Epithelial cell of esophagus (primary cell): ENCODE data around the gene SPEN.

Source experiments
- DNase-seq: peaks from one replicate; pipeline ENCODE4 v3.0.0; 2010; ENCODE audit warnings: low read depth
- H3K4me3 ChIP-seq: 2 replicates; pipeline ENCODE4 v1.5.1; 2011; ENCODE audit warnings: mild to moderate bottlenecking, low read length, control low read depth
- TF ChIP-seq, protein P1 (sequence below): IDR thresholded peaks from 2 replicates; pipeline ENCODE4 v1.5.1; 2011; ENCODE audit warnings: low read depth, mild to moderate bottlenecking, low read length, control low read depth, inconsistent platforms; ENCODE audit not compliant: insufficient read depth; ENCODE audit errors: missing control alignments

Gene SPEN

DNA sequence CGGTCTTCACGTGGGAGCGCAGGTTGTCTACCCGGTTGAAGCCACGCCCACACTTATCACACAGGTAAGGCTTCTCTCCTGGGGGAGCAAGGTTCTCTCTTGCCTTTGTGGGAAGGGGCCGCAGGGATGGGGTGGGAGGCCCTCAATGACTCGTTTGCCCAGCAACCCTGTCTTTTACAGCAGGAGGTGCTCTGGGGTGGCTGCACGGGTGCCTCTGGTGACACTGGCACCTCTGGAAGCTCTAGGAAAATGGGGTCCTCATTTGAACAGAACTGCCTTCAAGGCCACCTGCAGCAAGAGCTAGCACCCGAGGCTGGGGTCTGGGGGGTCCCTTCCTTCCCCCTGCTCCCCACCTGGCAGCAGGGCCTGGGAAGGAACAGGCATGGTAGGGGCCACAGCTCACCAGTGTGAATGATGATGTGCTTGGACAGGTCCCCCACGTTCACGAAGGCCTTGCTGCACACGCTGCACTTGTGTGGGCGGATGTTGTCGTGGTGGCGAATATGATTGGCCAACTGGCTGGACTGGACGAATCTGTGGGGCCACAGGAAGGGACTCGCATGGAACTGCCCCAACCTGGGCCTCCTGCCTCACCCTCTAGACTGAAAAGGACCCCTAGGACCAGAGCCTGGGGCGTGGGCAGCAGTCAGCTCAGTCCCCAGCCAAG, 95.3 kb downstream of the SPEN start:
- DNase-seq = no peak

DNA sequence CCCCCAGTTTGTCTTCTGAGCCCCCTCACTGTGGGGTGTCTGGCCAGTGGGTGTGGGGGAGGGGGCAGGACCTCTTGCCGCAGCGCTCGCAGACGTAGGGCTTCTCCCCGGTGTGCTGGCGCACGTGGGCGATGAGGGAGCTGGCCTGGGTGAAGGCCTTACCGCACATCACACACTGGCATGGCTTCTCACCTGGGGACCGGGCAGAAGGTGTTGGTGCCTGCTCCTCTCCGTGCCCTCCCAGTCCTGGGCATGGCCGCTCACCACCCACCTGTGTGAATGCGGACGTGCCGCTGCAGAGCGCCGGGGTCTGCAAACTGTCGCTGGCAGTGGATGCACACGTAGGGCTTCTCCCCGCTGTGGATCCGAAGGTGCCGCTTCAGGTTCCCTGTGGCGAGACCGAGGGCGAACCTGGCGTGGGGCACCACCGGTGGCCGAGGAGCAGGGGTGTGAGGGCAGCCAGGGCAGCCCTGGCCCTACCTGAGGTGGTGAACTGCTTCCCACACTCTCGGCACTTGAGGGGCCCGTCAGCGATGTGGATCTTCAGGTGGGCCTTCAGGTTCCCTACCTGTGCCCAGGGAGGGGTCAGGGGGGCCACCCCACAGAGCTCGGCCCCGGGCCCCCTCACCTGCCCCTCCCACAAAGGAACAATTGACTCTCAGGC, 96.0 kb downstream of the SPEN start:
- no peak for DNase-seq
- H3K4me3 ChIP-seq = no peak overlapping the region
- TF ChIP-seq, protein P1, sequence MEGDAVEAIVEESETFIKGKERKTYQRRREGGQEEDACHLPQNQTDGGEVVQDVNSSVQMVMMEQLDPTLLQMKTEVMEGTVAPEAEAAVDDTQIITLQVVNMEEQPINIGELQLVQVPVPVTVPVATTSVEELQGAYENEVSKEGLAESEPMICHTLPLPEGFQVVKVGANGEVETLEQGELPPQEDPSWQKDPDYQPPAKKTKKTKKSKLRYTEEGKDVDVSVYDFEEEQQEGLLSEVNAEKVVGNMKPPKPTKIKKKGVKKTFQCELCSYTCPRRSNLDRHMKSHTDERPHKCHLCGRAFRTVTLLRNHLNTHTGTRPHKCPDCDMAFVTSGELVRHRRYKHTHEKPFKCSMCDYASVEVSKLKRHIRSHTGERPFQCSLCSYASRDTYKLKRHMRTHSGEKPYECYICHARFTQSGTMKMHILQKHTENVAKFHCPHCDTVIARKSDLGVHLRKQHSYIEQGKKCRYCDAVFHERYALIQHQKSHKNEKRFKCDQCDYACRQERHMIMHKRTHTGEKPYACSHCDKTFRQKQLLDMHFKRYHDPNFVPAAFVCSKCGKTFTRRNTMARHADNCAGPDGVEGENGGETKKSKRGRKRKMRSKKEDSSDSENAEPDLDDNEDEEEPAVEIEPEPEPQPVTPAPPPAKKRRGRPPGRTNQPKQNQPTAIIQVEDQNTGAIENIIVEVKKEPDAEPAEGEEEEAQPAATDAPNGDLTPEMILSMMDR = no peak

More for the DNA sequence above, 95.3 kb downstream of the SPEN start:
- H3K4me3 ChIP-seq = no peak overlapping the region
- TF ChIP-seq, protein P1 = no peak

DNA sequence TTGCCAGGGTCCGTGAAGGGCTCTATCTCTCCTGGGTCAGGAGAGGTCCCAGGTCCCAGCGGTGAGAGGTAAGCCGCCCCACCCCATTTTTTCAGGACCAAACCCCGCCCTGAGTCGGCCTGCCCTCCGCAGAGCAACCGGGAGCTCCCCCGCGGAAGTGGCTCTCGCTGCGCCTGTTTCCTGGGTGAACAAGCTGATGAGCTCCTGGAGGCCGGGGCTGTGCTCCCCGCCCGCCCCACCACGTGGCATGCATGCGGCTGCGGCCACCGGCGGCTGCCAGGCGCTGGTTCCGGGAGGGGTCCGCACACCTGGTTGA, 96.4 kb downstream of the SPEN start:
- DNase-seq = no peak
- no peak overlapping the region for H3K4me3 ChIP-seq
- TF ChIP-seq, protein P1 = no peak

DNA sequence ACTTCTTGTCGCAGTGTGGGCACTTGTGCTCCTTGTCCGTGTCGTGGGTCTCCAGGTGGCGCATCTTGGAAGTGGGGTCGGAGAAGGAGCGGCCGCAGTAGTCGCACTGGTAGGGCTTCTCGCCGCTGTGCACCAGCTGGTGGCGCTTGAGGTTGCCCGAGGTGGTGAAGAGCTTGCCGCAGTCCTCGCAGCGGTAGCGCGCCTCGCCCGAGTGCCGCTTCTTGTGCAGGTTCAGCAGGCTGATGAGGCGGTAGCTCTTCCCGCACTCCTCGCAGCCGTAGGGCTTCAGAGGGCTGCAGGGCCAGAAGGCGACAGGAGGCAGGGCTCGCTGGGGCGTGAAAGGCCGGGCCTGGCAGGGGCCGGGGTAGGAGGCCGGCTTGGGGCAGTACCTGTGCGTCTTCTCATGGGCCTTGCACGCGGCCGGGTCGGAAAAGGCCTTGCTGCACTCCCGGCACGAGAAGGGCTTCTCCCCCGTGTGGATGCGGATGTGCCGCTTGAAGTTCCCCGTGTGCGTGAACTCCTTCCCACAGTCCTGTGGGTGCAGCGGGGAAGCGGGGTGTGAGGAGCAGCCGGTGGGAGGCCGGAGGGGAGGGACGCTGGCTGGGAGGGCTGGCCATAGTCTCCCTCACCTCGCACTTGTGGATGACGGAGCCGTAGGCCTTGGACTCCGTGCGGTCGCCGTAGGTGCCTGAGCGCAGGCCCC, 97.0 kb downstream of the SPEN start:
- DNase-seq = no peak
- no peak overlapping the region for H3K4me3 ChIP-seq
- TF ChIP-seq, protein P1 = no peak

DNA sequence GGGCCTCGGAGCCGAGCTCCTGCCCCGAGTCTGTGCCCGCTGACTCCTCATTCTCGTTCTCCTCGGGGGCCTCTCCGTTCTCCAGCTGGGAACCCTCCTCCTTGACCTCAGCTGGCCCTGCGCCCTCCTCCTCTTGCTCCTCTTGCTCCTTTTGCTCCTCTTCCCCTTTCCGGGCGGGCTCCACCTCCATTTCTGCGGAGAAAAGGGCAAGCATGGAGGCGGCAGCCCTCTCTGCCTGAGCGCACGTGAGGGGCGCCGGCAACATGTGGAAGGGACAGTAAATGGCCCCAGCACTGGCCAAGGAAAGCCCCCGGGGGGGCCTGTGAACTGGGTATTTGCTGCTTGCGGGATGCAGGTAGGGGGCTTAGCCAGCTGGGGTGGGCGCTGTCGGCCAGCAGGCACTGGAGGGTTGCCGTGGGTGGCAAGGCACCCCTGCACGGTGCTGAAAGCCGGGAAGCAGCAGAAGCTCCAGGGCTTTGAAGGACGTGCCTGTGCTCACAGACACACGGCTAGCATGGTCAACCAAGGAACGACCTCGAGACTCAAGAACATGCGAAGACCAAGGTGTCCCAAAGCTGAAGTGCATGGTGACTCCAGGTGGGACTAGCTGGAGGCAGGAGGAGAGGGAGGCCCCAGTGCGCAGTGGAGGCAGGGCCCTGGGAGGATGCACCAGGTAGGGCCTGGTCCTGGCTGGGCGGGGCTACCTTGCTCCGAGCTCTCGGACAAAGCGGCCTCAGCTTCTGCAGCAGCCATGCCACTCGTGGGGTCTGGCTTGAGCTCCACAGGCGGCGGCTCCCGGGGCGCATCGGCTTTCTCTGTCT, 97.7 kb downstream of the SPEN start:
- DNase-seq = no peak
- TF ChIP-seq, protein P1 = no peak
- H3K4me3 ChIP-seq = no peak overlapping the region

GRCh38 chr1:15945832-15946448, 98.4 kb downstream of the SPEN start:
- no peak for DNase-seq
- no peak overlapping the region for H3K4me3 ChIP-seq
- TF ChIP-seq, protein P1 = no peak
